Brain microvascular endothelial cell (primary cell): ENCODE measurements around the gene OFD1.

ENCODE experiments used
- DNase-seq: peaks from one replicate; pipeline ENCODE4 v3.0.0-alpha.2; 2020
- H3K27ac ChIP-seq: fragments of 250-450 bp; sonication (Bioruptor Pico); 2 replicates; pipeline ENCODE4 v1.5.1; 2020; ENCODE audit warnings: mild to moderate bottlenecking, moderate library complexity
- H3K27me3 ChIP-seq: fragments of 250-450 bp; sonication (Bioruptor Pico); replicated peaks from 2 replicates; pipeline ENCODE4 v1.5.1; 2020; ENCODE audit warnings: mild to moderate bottlenecking
- H3K36me3 ChIP-seq: fragments of 250-450 bp; sonication (Bioruptor Pico); replicated peaks from 2 replicates; pipeline ENCODE4 v1.5.1; 2020; ENCODE audit warnings: mild to moderate bottlenecking
- H3K4me3 ChIP-seq: 2 replicates; pipeline ENCODE4 v1.5.1; 2011; ENCODE audit warnings: low read depth, mild to moderate bottlenecking, control low read depth, low read length, moderate library complexity
- CTCF ChIP-seq: IDR thresholded peaks from 2 replicates; pipeline ENCODE4 v1.5.1; 2011; ENCODE audit warnings: low read depth, mild to moderate bottlenecking, moderate library complexity, low read length, control low read depth, inconsistent platforms; ENCODE audit errors: missing control alignments
- in situ Hi-C: cut with HindIII; loops from 2 replicates; pipeline ENCODE4 v1.10.0; 2017; ENCODE audit warnings: low sequenced_read_pairs, low pct_ligation_motif_present

OFD1 gene

GRCh38 chrX:13770013-13770535 lies 35.5 kb downstream of the OFD1 start:
- in situ Hi-C loops: no loop called here
- TF ChIP-seq CTCF: no peak

GRCh38 chrX:13774696-13775095 lies 40.1 kb downstream of the OFD1 start:
- in situ Hi-C loops: no loop called here
- H3K27ac ChIP-seq: no peak overlapping the region
- no peaks in the 10 kb centered on the region for H3K27me3 ChIP-seq
- H3K36me3 ChIP-seq: peaks cover 3% of the 10 kb centered on the region
- no peak for DNase-seq
- no peak overlapping the region for H3K4me3 ChIP-seq
- no peak for TF ChIP-seq CTCF

More at GRCh38 chrX:13770013-13770535, 35.5 kb downstream of the OFD1 start:
- no peak for DNase-seq
- H3K27ac ChIP-seq: no peak overlapping the region
- no peak overlapping the region for H3K4me3 ChIP-seq
- no peaks in the 10 kb centered on the region for H3K27me3 ChIP-seq
- H3K36me3 ChIP-seq: peaks cover 6% of the 10 kb centered on the region

- H3K27ac ChIP-seq: no peak overlapping the region
- DNase-seq: no peak
- TF ChIP-seq CTCF: no peak
- in situ Hi-C loops: no loop called here
- no peaks in the 10 kb centered on the region for H3K36me3 ChIP-seq
- H3K4me3 ChIP-seq: no peak overlapping the region
- H3K27me3 ChIP-seq: no peaks in the 10 kb centered on the region
Measured at GRCh38 chrX:13775837-13776236, 41.3 kb downstream of the OFD1 start.

- Histone ChIP-seq H3K4me3 (no peak overlapping the region), H3K36me3 (no peaks in the 10 kb centered on the region), H3K27ac (no peak overlapping the region), H3K27me3 (no peaks in the 10 kb centered on the region)
- DNase-seq: no peak
- in situ Hi-C loops: no loop called here
- TF ChIP-seq CTCF: no peak
Measured at GRCh38 chrX:13776387-13776786, 41.8 kb downstream of the OFD1 start.

- no peak overlapping the region for H3K27ac ChIP-seq
- no peak overlapping the region for H3K4me3 ChIP-seq
- no peaks in the 10 kb centered on the region for H3K27me3 ChIP-seq
- peak; percentile 50 for DNase-seq
- H3K36me3 ChIP-seq: no peaks in the 10 kb centered on the region
- TF ChIP-seq CTCF: peak; percentile 34
- in situ Hi-C loops: no loop called here
Measured at GRCh38 chrX:13778916-13779315, 44.4 kb downstream of the OFD1 start.

- in situ Hi-C loops: no loop called here
- Histone ChIP-seq H3K27me3 (no peaks in the 10 kb centered on the region), H3K4me3 (no peak overlapping the region), H3K27ac (no peak overlapping the region), H3K36me3 (no peaks in the 10 kb centered on the region)
- TF ChIP-seq CTCF: no peak
- no peak for DNase-seq
Measured at GRCh38 chrX:13780868-13781427, 46.4 kb downstream of the OFD1 start.
